HG03439 (cell line): ENCODE results near the gene CRY2.
A peak's percentile ranks its signal among the peaks of the same experiment; 100 is the strongest.

Experiments
- ATAC-seq: cut with Tn5 transposase; IDR thresholded peaks from one replicate; pipeline ENCODE4 v1.9.1; 2021; ENCODE audit warnings: mild to moderate bottlenecking, moderate library complexity; ENCODE audit not compliant: unreplicated experiment

CRY2 gene

DNA sequence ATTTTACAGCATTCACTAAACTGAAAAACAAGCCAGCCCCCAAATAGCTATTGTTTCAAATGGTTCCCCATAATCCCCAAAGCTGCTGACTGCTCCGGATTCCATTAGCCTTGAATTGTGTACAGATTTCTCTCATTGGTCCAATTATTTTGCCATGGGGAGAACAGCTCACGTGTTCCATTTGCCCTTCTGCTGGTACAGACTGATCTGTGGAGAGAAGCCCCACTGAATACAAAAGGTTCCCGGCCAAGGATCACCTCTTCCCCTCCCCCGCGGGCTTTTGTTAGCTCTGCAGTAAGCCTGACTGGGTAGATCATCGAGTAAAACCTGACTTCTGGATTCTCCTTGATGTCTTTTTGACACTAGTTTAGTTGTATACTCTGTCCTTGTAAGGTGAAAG lies 29.1 kb downstream of the CRY2 start:
- ATAC-seq, result no peak

DNA sequence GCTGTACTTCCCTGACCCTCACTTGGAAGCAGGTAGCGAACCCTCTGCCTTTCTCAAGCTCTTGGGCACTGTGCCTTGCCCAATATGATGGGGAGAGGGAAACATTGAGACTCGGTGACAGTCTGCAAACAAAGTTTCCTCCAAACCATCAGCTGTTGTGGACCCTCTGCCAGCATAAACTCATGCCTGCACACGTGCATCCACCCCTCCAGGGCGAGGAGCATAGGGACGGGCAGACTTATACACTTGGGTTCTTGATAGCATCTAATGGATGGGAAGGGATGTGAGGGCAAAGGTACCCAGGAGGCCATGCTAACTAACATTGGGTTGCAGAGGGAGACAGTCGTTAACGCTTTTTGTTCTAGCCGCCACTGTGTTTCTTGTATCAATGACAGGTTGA lies 29.9 kb downstream of the CRY2 start:
- no peak for ATAC-seq

DNA sequence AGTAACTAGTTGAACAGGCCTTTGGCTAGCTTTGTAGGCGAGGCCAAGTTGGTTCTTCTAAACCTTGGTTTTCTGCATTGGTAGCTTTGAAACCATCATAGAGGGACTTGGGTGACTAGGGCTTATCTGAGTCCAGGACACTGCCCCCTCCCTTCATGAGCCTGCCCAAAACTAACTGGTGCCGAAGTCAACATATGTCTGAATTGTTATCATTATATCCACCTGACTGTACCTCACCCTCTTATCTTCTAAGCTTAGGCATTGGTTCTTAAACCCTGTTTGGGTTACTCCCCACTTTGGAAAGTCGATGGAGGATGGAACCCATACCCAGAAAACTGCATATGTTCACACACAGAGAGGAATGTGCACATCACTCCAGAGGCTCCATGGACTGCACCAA lies 30.6 kb downstream of the CRY2 start:
- ATAC-seq, result no peak

DNA sequence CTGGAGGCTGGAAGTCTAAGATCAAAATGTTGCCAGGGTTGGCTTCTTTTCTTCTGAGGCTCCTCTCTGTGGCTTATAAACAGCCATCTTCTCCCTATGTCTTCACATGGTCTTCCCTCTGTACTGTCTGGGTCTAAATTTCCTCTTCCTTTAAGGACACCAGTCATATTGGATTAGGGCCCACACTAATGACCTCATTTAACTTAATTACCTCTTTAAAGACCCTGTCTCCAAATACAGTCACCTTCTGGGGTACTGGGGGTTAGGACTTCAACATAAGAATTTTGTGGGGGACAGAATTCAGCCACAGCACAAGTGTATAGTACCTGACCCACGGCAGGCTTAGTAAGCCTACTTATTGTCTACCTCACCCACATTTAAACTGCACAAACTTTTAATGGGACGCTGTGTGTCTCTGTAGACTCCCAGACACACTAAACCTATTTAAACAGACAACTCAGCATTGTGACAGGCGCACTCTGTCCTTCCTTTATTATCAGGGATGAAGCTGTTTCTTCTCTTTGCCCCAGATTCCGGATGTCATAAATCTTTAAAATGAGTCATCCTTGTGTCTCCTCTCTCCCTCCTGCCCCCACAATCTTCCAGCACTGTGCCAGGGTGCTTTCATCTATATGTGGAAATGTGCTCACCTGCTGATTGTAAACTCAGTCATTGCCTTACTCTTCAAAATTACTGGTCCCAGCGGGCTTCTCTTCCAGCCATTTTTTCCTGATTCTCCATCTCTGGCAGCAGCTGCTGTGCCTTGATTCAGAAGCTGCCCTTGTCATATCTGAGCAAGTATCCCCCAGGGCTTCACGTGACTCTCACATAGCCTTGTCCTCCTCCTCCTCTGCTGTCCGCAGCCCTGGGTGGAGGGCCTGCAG lies 32.8 kb downstream of the CRY2 start:
- no peak for ATAC-seq

DNA sequence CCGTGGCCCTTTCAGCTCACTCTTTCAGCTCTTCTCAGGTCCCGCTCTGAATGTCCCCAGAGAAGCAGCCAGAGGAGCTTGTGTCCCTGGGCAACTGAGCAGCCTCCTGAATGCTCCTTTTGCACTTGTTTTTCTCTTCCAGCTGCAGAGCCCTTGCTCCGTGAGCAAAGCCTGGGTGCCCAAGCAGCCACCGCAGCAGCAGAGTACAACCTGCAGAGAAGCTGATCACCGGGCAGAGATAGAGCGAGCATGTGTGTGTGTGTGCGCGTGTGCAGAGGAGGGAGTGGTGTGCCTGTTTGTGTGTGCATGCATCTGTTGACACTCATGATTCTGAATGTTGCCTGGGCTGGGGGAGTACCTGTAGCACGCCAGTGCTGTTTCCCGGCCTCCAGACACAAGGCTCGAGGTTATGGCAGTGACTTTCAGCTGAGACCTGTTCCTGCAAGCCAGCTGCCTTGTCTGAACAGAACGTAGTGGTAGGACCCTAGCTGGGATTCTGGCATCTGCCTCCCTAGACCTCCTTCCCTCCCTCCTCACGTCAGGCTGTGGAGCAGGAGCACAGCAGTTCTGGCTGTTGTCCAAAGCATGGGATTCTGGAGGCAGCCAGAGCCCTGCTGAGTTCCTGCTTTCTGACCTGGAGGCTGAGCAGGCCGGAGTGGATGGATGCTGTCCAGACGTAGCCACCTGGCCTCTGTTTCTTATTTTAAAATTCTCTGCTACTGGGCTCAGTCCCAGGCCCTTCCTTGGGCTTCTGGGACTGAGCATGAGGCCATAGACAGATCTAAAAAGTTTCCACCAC lies 33.7 kb downstream of the CRY2 start:
- no peak for ATAC-seq

DNA sequence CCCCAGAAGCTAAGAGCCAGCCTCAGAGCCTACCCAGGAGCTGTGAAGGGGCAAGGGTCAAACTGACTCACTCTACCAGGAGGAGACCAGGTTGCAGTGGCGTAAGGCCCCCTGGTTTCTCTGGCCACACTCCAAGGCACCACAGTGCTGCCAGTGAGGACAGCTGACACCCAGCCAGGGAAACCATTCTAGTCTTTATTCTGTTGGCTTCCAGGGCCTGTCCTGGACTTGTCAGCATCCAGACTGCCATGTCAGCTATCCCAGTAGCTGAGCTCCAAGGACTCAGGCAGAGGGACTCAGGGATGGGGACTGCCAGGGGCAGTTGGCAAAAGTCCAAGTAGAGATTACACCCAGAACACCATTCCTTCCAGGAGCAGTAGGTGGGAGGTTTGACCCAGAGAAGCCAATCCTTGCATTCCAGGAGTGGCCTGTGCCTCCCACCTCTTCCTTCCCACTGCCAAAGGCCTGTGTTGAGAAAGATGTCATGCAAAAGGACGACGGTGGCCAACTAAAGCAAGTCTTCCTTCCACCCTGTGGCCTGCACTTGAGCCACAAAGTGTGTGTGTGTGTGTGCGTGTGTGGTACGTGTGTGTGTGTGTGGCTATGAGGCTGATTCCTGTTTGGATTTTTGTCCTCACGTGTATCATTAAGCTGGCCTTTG lies 34.6 kb downstream of the CRY2 start:
- no peak for ATAC-seq

DNA sequence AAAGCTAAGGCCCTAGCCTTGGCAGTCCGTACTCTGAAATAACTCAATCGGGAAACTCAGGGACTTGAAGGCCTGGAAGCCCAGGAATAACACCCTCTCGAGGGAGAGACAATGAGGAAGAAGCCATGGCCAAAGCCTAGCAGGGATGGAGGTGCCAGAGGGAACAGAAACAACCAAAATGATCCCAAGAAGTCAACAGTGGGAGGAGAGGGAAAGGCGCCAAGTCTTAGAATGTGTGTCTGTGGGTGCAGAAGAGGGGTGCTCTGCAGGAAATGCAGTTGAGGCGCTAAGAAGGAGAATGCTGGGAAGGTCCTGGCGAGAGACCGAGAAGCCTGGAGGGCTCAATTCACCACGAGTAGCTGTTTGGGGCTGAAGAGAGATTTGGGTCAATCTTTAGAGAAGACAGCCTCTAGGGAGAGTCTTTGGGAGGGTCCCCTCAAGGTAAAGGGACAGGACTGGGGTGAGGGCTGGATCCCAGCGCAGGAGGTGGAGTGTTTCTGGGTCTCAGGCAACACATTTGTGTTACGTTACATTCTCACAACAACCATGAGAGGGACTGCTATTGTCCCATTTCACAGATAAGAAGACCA lies 37.4 kb downstream of the CRY2 start:
- ATAC-seq, result no peak

DNA sequence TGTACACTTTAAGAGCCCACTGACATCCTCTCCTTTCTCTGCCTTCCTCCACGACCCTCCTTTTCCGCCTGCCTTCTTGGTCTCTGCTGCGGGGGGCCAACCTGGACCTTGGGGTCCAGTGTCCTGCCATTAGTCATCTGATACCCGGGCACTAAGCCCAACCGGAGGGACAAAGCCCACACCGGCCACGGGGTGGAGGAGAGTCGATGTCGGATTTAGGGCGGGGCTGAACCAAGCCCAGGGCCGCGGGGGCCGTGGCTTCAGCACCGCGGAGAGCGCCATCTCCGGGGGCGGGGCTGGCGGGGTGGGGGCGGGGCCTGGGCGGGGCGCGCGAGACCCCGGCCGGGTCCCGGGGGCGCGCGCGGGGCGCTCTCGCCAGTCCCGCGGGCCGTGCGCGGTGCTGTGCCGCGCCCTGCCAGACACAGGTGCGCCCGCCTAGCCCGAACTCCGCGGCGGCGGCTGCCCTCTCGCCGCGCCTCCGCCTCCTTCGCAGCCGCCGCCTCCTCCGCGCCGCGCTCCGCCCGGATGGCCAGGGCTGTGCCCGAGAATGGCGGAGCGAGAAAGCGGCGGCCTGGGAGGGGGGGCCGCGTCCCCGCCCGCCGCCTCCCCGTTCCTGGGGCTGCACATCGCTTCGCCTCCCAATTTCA lies 38.1 kb downstream of the CRY2 start, which contains the start of gene MAPK8IP1:
TSS of gene MAPK8IP1 (plus strand) at position 378 of the 647 bp plus-strand sequence. CDS start at position 548, 170 bp downstream.
- ATAC-seq, result peak; percentile 59

DNA sequence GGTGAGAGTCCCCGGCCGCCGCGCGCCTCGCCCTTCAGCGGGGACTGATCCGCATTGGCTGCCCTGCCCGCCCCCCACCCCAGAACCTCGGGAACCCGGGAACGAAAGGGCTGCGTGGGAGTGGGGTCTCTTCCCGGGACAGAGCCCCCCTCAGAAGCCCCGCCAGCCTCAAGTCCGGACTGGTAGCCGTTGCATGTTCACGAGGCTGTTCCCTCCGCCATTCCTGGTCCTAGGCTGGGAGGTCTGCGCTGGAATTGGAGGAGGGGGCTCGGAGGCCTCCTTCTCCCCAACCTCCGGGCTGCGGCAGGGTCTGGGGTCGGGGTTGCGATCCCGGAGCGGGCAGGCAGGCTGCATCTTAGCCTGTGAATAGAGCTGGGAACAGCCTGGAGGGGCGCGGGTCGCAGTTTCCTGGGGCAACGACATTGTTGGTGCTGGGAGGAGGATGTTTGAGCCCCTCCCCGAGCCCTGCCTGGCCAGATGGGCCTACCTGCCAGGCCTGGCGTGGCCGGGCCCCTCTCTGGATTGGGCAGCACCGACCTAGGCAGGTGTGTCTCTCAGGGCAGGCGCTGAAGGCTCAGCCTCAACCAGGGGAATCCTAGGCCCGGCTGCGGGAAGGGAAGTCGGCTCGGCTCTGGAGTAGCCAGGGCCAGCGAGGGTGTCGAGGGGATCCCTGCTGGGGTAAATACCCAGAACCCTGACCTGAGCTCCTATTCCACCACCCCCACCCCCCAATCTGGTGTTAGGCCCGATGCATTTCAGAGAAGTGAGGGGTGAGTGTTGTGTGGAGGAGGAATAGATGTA lies 38.8 kb downstream of the CRY2 start:
- no peak for ATAC-seq

DNA sequence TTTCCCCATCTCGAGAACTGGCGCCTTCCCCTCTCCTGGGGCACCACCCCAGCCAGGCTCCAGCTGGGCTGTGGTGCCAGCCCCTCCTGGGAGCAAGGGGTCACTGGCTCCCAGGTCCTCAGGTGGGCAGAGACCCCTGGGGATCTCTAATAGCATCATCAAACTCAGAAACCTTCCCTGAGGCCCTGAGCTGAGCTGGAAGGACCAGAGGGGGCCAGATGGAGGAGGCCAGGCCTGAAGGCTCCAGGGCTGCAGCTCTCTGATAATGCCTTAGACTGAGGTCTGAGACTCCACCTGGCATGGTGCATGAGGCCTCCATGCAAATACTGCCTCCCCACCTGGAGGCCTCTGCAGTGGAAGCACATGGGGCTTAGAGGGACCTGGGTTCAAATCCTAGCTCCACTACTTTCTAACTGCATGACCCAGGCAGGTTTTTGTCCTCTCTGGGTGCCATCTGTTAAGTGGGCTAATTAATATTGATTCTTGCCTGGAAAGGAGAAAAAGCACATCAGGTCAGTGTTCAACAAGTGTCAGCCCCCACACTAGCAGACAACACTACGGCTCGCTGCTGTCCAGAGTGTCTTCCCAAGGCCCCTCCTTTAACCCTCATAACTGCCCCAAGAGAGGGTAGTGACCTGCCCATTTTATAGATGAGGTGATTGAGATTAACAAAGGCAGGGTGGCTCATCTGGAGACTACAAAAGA lies 39.7 kb downstream of the CRY2 start:
- no peak for ATAC-seq

DNA sequence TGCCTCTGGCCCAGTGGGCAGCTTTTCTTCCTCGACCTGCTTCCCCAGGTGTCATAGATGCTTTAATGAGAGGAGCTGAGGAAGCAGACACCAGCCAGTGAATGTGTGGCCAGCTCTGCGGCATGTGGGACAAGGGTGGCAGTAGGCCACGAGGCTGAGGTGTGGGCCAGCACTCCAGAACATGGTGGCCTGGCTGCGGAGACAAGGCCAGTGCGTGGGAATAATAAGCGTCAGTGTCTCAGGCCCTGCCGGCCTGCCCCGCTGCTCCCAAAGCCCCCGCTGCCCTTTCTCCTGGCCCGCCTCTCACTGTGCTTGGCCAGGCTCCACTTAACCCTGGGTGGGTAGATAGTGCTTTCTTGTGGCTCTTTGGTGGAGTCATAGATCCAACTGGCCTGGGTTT lies 40.3 kb downstream of the CRY2 start:
- no peak for ATAC-seq

DNA sequence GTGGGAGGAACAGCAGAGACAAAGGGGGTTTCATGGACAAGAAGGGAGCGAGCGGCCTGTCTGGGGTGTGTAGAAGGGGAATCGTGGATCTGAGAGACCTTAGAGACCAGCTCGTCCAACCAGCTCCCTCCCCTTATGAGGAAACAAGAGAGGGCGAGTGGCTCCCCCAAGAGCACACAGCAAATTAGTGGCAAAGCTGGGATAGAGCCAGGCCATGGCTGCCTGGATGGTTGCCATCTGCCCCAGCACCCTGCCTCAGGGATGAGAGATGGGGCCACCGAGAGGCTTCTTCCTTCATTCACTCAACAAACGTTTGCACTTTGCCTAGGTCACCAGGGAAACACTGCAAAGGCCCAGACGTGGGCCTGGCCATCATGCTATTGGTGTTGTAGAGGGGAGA lies 42.3 kb downstream of the CRY2 start:
- ATAC-seq, result no peak

DNA sequence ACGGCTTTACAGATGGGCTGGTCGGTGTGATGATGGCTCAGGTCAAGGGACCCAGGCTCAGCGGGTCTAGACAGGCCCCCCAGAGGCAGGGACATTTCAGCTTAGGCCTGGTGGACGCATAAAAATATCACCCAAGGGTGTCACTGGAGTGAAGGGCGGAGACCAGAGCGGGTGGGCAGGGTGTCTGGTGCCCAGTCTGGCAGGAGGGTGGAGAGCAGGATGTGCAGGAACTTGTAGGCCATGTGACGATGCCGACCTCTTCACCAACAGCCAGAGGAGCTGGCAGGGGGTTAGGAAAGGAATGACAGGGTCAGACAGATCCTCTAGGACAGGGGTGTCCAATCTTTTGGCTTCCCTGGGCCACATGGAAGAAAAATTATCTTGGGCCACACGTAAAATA lies 42.7 kb downstream of the CRY2 start:
- ATAC-seq, result no peak

DNA sequence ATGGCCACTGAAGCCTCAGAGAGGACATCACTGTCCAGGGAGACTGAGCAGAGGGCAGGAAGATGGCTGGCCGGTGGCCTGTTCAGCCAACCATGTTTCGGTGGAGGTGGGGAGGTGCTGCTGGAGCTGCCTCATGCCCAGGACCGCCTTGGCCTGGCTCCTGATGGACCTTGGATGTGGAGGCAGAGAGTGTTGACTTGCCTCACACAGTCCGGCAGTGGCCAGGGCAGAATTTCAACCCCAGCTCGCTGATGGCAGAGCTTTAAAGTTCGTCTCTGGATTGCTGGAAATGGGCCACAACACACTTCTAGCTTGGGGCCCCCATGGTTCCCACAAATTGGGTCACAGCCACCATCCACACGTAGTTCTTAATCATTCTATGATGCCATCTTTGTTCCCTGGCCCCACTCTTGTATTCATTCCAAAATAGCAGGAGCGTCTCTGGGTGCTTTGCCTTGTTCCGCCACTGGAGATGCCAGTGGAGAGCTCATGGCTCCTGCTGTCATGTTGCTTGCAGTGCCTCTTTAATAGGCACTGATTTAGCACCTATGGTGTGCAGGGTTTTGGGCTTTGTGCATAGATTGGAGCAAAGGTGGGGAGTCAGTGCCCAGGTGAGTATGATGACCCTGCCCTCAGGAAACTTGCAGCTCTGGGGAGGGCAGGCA lies 43.7 kb downstream of the CRY2 start:
- ATAC-seq, result no peak

DNA sequence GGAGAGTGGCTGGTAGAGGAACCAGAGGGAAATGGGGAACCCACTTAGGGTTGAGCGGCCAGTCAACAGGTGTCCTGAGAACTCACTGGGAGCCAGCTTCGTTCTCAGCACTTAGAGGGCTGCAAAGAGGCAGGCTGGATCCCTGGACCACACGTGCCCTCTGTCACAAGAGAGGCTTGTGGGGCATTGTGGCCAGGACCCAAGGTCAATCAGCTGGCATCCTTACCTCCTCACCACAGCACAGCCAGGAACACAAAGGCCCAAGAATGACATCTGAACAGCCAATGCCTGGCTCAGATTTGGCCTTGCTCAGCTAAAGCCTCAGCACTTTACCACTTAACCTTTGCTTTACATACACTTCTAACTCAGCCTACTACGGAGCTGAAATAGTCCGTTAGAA lies 45.6 kb downstream of the CRY2 start:
- no peak for ATAC-seq

DNA sequence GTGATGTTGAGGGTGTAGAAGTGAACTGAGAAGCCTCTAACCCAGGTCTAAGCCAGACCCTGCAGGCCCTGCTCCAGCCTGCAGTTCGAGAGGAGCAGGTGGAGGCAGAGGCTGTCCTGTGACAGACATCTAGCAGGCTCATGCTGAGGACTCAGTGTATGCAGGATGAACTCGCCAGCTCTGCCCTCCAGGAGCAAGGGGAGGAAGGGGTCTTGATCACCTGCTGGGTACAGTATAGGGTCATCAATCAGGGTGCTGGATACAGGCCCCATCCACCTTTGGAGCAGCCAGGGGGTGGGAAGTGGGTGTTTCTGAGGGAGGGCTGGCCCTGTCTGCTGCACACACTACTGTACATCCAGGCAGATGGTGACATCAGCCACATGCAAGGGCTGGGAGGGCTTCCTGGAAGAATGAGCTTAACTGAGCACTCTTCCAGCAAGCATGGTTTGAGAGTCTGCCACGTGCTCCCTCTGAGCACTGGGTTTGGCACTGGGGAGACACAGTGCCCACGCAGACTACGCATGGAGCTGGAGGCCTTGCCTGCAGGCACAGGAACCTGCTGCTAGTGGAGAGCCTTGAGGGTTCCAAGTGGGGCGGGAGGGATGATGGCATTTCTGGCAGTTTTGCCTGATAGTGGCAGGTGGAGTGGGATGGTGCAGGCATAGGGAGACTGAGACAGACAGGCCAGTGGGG lies 47.4 kb downstream of the CRY2 start:
- ATAC-seq, result no peak

DNA sequence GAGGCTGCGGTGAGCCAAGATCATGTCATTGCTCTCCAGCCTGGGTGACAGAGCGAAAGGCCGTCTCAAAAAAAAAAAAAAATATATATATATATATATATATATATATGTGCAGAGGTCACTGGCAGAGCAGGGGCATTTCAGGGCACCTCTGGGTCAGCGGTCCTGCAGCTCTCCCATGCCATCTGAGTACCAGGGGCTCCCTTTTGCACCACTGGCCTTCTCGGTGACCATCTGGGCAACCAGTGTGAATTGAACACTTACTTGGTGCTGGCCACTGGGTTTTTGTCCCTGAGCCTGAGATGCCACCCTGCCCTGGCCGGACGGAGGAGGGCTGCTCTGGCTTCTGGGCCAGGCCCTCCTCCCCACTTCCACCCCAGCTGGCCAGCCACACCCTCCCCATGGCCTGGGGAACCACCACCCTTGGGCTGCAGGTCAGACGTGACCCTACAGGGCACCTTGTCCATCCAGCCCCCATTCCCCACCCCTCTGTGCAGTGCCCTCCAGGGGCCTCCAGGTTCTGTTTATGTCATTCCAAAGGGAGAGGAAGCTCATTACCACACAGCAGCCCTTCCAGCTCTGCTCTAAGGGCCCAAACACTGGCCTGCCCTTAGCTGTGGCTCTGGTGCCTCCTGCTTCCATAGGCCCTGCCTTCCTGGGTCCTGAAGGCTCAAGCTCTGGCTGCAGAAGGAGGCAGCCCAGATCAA lies 48.4 kb downstream of the CRY2 start:
- no peak for ATAC-seq
